GM21390 (cell line): ENCODE measurements around the gene ARHGEF37.
"Not testable (repeated sequence)": the region's sequence is repeated elsewhere in the genome, so short reads cannot be mapped to it uniquely, and the experiment has no call there.

Experiments
- ATAC-seq: cut with Tn5 transposase; IDR thresholded peaks from one replicate; pipeline ENCODE4 v1.9.1; 2021; ENCODE audit not compliant: unreplicated experiment

Gene ARHGEF37

GRCh38 chr5:149669273-149669672 lies 88.0 kb downstream of the ARHGEF37 start:
- ATAC-seq: not testable (repeated sequence)

DNA sequence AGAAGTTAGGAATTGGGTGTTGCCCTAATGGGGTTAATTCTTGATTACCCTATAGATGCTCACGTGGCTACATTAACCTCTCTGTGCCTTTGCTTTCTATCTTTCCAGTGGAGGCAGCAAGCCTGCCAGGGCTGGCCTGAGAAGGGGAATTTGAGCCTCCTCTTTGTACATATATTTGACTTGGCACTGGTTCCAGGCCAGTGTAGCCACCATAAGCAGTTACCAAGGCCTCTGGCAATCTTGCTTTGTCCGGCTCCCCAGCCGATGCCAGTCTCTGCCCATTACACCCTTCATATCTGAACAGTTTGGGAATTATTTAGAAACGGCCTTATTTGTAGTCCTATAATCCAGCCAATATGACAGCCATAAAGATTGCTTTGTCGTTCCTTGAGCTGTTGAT lies 90.2 kb downstream of the ARHGEF37 start:
- no peak for ATAC-seq

DNA sequence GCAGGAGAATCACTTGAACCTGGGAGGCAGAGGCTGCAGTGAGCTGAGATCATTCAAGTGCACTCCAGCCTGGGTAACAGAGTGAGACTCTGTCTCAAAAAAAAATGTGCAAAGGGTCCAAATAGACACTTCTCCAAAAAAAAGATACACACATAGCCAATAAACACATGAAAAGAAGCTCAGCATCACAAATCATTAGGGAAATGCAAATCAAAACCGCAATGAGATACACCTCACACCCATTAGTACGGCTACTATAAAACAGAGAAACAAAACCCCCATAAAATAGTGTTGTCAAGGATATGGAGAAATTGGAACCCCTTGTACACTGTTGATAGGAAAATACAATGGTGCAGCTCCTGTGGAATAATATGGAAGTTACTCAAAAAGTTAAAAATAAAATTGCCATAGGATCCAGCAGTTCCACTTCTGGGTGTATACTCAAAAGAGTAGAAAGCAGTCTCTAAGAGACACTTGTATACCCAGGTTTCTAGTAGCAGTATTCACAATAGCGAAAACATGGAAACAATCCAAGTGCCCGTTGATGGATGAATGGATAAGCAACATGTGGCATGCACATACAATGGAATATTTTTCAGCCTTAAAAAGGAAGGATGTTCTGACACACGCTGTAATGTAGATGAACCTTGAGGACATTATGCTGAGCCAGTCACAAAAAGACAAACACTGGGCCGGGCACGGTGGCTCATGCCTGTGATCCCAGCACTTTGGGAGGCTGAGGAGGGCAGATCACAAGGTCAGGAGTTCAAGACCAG lies 91.6 kb downstream of the ARHGEF37 start:
- no peak for ATAC-seq

- peak; percentile 61 for ATAC-seq
Measured at GRCh38 chr5:149674686-149675085, 93.4 kb downstream of the ARHGEF37 start.

- no peak for ATAC-seq
Measured at GRCh38 chr5:149675610-149676201, 94.4 kb downstream of the ARHGEF37 start.

- ATAC-seq: no peak
Measured at GRCh38 chr5:149677731-149678130, 96.4 kb downstream of the ARHGEF37 start.

- ATAC-seq: peak; percentile 52
Measured at GRCh38 chr5:149679876-149680809, 98.8 kb downstream of the ARHGEF37 start.

GRCh38 chr5:149680810-149681221 lies 99.5 kb downstream of the ARHGEF37 start:
- ATAC-seq: peak; percentile 99

DNA sequence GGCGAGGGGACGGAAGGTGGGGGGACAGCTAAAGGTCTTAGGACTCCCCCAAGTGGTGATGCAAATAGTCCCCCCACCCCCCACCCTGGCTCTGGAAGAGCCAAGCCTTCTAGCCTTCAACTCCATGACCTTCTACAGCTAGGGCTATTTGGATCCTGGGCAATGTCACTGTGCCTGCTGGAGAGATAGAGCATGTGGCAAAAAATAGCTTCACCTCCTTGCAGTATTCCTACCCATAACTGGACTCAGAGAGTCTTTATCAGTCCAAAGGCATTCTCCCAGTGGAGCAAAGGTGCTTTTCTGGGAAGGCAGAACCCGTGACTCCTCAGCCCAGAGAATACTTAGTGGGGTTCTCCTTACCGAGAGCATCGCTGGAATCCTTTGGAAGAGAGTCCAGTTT lies 100.0 kb downstream of the ARHGEF37 start:
- no peak for ATAC-seq

DNA sequence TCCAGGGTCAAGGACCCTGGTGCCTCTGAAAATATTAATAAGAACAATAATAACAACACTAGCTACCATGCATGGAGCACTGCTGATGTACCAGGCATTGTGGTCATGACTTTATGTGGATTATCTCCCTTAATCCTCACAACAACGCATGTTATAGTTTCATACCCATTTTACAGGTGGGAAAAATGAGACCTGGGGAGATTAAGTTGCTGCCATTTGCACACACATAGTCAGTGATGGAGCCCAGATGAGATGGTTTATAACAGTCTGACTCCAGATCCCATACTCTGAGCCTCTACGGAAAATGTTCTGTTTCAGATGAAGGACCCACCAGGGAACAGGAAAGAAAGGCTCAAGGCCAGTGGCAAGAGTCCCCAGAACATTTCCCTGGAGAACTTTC lies 100.6 kb downstream of the ARHGEF37 start:
- ATAC-seq: no peak

- no peak for ATAC-seq
Measured at GRCh38 chr5:149682532-149683075, 101.3 kb downstream of the ARHGEF37 start.

DNA sequence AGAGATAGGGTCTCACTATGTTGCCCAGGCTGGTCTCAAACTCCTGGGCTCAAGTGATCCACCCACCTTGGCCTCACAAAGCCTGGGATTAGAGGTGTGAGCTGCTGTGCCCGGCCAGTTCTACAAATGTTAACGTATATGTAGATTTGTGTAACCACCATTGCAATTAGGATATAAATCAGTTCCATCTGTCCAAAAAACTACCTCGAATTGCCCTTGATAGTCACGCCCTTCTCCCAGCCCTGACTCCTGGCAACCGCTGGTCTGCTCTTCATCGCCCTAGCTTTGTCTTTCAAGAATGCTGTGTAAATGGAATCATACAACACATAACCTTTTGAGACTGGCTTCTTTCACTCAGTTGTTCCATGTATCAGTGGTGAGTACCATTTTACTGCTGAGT lies 102.7 kb downstream of the ARHGEF37 start:
- ATAC-seq: no peak

DNA sequence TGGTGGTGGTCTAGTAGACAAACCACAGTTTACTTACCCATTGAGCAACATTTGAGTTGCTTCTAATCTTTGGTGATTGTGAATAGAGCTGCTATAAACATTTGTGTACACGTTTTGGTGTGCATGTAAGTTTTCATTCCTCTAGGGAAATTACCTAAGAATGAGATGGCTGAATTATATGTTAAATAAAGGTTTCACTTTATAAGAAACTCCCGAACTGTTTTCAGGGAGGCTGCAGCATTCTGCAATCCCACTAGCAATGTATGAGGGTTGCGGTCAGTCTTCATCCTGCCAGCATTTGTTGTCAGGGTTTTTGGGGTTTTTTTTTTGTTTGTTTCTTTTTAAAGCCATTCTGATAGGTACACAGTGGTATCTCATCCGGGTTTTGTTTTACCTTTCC lies 103.1 kb downstream of the ARHGEF37 start:
- ATAC-seq: no peak
